AG09319 (cell line): ENCODE data around the gene HTRA1.

Experiments
- DNase-seq: peaks from one replicate; pipeline ENCODE4 v3.0.0-alpha.2; 2010; ENCODE audit warnings: low read depth; ENCODE audit errors: extremely low read depth
- TF ChIP-seq, protein P1 (sequence below): IDR thresholded peaks from 2 replicates; pipeline ENCODE4 v1.5.1; 2011; ENCODE audit warnings: low read depth, mild to moderate bottlenecking, inconsistent platforms, low read length, moderate library complexity

HTRA1 gene

DNA sequence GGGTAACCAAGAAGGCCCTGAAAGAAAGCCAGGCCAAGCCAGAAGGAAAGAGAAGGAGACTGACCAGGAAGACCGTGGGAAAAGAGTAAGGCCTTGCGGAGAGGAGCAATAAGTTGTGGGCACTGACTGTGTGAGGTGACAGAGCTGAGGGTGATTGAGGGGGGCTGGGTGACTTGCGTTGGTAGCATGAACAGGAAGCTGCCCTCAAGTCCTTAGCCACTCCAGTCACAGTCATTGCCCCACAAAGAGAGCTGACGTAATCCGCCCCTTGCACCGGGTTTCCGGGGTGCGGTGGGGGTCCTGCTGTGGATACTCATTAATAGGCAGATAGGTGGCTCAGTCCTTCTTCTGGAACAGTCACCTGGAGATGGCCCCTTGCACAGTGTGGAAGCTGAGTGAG is 83.1 kb downstream of the HTRA1 start:
- TF ChIP-seq, protein P1, sequence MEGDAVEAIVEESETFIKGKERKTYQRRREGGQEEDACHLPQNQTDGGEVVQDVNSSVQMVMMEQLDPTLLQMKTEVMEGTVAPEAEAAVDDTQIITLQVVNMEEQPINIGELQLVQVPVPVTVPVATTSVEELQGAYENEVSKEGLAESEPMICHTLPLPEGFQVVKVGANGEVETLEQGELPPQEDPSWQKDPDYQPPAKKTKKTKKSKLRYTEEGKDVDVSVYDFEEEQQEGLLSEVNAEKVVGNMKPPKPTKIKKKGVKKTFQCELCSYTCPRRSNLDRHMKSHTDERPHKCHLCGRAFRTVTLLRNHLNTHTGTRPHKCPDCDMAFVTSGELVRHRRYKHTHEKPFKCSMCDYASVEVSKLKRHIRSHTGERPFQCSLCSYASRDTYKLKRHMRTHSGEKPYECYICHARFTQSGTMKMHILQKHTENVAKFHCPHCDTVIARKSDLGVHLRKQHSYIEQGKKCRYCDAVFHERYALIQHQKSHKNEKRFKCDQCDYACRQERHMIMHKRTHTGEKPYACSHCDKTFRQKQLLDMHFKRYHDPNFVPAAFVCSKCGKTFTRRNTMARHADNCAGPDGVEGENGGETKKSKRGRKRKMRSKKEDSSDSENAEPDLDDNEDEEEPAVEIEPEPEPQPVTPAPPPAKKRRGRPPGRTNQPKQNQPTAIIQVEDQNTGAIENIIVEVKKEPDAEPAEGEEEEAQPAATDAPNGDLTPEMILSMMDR: no peak
- DNase-seq: no peak

DNA sequence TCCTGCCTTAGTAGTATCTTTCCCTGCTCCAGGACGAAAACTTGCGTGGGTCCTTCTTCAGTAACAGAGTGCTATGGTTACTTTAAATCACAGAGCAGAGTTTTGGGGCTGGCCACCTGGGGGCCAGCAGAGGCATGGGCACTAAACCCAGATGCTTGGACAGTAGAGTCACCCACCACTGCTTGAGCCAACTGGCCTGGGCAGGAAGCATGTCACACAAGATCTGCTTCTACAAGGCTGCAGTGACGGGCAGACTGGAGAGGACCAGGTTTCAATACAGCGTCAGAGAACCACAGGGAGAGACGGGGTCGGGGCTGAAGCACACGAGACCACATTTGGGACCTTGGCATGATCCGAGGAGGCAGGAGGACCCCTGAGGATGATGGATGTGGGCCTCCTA is 84.9 kb downstream of the HTRA1 start:
- DNase-seq: no peak
- TF ChIP-seq, protein P1: no peak

DNA sequence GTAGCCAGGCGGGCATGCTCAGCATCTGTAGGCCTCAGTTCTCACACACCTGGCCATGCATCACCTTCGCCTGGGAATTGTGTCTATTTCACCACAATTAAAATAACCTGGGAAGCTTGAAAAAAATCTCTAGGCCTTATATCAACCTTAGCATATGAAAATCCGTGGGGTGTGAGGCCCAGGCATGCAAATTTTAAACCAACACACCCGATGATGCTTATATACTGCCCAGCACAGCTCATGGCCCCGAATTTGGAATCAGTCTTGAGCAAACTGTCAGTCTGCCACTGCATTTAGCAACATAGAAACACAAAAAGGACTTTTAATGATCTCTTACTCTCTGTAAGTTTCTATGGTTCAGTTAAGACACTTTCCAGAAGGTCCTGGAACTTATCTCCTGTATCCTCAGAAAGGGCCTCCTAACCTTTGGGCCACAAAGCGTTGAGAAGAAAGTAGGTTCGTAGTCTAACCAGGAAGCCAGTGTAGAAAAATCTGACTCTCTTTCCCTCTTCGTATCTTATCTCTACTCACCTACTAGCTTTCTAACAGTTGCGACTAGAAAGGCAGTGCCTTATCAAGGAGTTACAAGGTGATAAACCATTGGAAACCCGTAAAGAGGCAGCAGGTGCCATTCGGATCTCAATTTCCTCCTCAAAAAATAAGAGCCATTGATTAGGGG is 87.2 kb downstream of the HTRA1 start:
- no peak for DNase-seq
- TF ChIP-seq, protein P1: no peak

DNA sequence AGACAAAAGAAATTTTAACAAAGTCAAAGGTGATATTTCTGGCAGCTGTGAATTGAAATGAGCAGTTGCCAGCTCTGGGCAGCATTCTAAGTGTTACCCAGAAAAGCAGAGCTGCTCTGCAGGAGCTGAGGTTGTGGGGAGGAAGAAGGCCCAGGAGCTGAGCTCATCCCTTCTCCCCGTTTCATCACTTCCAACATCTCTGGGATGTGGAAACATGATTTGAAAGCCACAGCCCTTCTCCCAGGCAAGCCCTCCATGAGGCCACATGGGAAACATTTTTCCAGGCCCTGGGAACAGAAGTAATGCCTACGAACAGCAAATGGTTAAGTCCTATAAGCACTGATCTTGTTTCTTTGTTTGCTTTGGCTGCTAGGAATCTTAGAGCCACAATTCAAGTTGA is 88.3 kb downstream of the HTRA1 start:
- DNase-seq: no peak
- TF ChIP-seq, protein P1: no peak

DNA sequence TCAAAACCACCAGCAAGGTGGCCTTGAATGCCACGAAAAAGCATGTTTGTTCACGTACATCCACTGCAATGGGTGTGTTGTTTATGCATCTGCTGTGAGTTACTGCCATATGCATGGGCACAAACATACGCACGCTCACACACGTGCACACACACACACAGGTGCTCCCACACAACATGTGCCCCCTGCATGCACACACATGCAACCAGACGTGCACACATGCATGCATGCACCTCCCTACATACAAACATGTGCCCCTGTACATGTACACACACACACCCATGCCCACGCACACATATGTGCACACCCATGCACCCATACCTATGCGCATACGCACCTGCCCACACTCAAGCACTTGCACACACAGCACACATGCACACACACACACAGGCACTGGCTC is 89.1 kb downstream of the HTRA1 start:
- TF ChIP-seq, protein P1: no peak
- DNase-seq: no peak

DNA sequence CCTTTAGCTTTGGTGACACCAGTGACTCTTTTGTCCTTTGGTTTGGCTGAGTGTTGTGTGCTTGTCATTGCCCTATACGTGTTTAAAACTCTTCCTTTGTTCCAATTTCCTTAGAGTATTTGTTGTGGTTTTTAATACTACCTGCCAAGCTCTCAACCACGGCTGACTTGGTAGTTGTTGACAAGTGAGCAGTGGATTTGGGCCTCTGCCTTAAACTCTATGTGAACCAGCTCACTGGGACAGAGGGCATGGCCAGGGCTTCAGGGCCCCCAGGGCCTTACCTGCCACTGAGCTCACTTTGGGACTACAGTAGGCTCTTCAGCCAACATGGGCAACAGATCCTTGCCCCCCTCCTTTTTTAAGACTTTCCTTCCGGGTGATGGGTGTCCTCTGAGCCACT is 89.6 kb downstream of the HTRA1 start:
- DNase-seq: no peak
- TF ChIP-seq, protein P1: no peak

DNA sequence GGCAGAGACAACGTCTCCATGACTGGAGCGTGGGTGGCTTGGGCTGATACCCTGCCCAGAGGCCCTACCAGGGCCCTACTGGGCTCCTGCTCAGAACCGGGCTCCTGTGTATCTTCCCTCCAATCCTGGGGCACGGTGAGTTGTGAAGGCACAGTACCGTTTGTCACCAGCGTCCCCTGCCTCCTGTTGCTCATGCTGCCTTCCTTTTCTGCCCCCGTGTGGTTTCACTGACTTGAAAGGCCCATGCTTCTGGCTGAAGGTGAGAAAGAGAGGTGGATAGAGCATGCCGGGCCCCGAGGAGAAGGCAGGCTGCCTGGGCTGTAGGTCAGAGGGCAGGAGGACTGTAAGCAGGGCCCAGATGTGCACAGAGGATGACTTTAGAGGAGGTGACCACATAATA is 90.1 kb downstream of the HTRA1 start:
- TF ChIP-seq, protein P1: no peak
- DNase-seq: no peak
